ENCODE measurements around the gene MCM5.

GRCh38 chr22:35445933-35446332 is 46.0 kb downstream of the MCM5 start:
- no peak for TF ChIP-seq CTCF (conservative IDR thresholded peaks at IDR 0.05; ENCODE audit: low read depth, low read length)
- no peak for TF ChIP-seq EZH2phosphoT487 (IDR thresholded peaks at IDR 0.05; ENCODE audit: borderline replicate concordance, low read length)
- TF ChIP-seq EZH2 (IDR thresholded peaks at IDR 0.05; ENCODE audit: low read length, unreplicated experiment), result no peak

Measured in PC-3 (cell line).